ENCODE measurements around the gene TSKS. TPM values are rescaled to one million over a fixed set of nuclear protein-coding genes. Genes with fewer than 3 reads are reported as not detected.
A peak's percentile ranks its signal among the peaks of the same experiment; 100 is the strongest.

Gene TSKS
- total RNA-seq, 6 donors from 2014 or later: 0.15 to 0.91 (median 0.37) TPM; not detected in 3

DNA sequence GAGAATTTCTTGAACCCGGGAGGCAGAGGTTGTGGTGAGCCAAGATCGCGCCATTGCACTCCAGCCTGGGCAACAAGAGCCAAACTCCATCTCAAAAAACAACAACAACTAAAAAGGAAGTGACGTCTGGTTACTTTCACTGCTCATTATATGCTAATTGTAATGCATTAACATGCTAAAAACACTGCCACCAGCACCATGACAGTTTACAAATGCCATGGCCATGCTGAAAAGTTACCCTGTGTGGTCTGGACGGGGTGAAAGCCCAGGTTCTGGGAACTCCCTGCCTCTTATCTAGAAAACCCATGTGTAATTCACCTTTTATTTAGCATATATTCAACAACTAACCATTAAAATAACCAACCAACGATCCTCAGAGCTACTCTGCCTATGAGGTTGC, 44.1 kb downstream of the TSKS start:
- WGBS, 2 donors: 84 to 94% methylated on average over 6 of the region's 6 CpGs
- no peak overlapping the region for H3K4me3 ChIP-seq
- no peak overlapping the region for H3K27ac ChIP-seq
- DNase-seq: no peak
- no peak for ATAC-seq (ENCODE audit: low FRiP score in 2 of 2)
- H3K27me3 ChIP-seq: no peaks in the 10 kb centered on the region
- H3K36me3 ChIP-seq: no peaks in the 10 kb centered on the region
- H3K4me1 ChIP-seq: peaks cover 0 to 3% (median 1%) of the 10 kb centered on the region in 4 donors
- TF ChIP-seq POLR2AphosphoS5 (IDR thresholded peaks at IDR 0.05) (no peak), EP300 (IDR thresholded peaks at IDR 0.05) (no peak), POLR2A (IDR thresholded peaks at IDR 0.05) (no peak), CTCF (IDR thresholded peaks at IDR 0.05) (no peak)
- no peaks in the 10 kb centered on the region for H3K9me3 ChIP-seq

DNA sequence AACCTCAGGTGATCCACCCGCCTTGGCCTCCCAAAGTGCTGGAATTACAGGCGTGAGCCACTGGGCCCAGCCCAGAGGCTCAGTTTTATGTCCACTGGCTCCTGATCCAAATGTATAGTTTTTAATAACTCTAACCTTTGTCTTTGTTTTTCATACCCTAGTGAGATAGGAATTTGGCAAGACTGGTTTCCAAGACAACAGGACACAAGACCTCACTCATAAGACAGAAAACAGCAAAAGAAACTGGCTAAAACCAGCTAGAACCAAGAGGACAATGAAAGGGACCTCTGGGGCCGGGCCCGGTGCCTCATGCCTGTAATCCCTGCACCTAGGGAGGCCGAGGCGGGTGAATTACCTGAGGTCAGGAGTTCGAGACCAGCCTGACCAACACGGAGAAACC, 44.6 kb downstream of the TSKS start:
- H3K36me3 ChIP-seq: no peaks in the 10 kb centered on the region
- no peak for TF ChIP-seq CTCF (IDR thresholded peaks at IDR 0.05)
- no peak for TF ChIP-seq POLR2A (IDR thresholded peaks at IDR 0.05)
- no peak for TF ChIP-seq EP300 (IDR thresholded peaks at IDR 0.05)
- no peak for TF ChIP-seq POLR2AphosphoS5 (IDR thresholded peaks at IDR 0.05)
- WGBS, 2 donors: 80 to 88% methylated on average over 8 of the region's 8 CpGs
- peaks cover 0 to 3% (median 1%) of the 10 kb centered on the region in 4 donors for H3K4me1 ChIP-seq
- H3K4me3 ChIP-seq: peak overlapping the region in 1 of 4 donors; percentile 44
- peak overlapping the region in 1 of 4 donors; percentile 82 for H3K27ac ChIP-seq
- no peak for DNase-seq
- no peak for ATAC-seq (ENCODE audit: low FRiP score in 2 of 2)
- no peaks in the 10 kb centered on the region for H3K27me3 ChIP-seq
- H3K9me3 ChIP-seq: no peaks in the 10 kb centered on the region

- Histone ChIP-seq H3K9me3 (no peaks in the 10 kb centered on the region), H3K27me3 (no peaks in the 10 kb centered on the region), H3K4me3 (no peak overlapping the region), H3K4me1 (peaks cover 0 to 3% (median 1%) of the 10 kb centered on the region in 4 donors), H3K27ac (no peak overlapping the region), H3K36me3 (no peaks in the 10 kb centered on the region)
- 59 to 62% methylated on average over 3 of the region's 3 CpGs for WGBS, 2 donors
- ATAC-seq (ENCODE audit: low FRiP score in 2 of 2) (no peak), DNase-seq (no peak)
- TF ChIP-seq CTCF (IDR thresholded peaks at IDR 0.05) (no peak), POLR2A (IDR thresholded peaks at IDR 0.05) (no peak), EP300 (IDR thresholded peaks at IDR 0.05) (no peak), POLR2AphosphoS5 (IDR thresholded peaks at IDR 0.05) (no peak)
Measured at GRCh38 chr19:49716154-49716553, 47.0 kb downstream of the TSKS start.

DNA sequence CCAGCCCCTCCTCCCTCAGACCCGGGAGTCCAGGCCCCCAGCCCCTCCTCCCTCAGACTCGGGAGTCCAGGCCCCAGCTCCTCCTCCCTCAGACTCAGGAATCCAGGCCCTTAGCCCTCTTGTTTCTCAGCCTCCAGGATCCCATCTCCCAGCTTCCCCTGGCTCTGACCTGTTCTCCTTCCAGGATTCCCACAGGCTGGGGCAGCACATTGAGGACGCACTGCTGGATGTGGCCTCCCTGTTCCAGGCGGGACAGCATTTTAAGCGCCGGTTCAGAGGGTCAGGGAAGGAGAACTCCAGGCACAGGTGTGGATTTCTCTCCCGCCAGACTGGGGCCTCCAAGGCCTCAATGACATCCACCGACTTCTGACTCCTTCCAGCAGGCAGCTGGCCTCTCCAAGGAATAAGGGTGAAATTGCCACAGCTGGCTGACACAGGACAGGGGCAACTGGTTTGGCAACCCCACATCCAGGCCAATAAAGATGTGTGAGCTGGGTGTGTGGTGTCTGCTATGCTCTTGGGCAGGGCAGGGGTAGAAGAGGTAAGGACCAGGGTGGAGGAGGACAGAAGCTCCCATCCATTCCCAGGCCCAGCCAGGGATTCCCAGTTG, 49.8 kb downstream of the TSKS start:
- Histone ChIP-seq H3K36me3 (no peaks in the 10 kb centered on the region), H3K4me1 (peaks cover 0 to 3% (median under 1%) of the 10 kb centered on the region in 4 donors), H3K9me3 (no peaks in the 10 kb centered on the region), H3K27me3 (no peaks in the 10 kb centered on the region), H3K4me3 (no peak overlapping the region), H3K27ac (no peak overlapping the region)
- TF ChIP-seq POLR2A (IDR thresholded peaks at IDR 0.05): no peak
- TF ChIP-seq EP300 (IDR thresholded peaks at IDR 0.05): no peak
- no peak for TF ChIP-seq CTCF (IDR thresholded peaks at IDR 0.05)
- TF ChIP-seq POLR2AphosphoS5 (IDR thresholded peaks at IDR 0.05): no peak
- ATAC-seq (ENCODE audit: low FRiP score in 2 of 2) (no peak), DNase-seq (no peak)
- 84% methylated on average over 7 of the region's 8 CpGs; no CpG with 5 or more reads in 1 of the 2 donors for WGBS, 2 donors

DNA sequence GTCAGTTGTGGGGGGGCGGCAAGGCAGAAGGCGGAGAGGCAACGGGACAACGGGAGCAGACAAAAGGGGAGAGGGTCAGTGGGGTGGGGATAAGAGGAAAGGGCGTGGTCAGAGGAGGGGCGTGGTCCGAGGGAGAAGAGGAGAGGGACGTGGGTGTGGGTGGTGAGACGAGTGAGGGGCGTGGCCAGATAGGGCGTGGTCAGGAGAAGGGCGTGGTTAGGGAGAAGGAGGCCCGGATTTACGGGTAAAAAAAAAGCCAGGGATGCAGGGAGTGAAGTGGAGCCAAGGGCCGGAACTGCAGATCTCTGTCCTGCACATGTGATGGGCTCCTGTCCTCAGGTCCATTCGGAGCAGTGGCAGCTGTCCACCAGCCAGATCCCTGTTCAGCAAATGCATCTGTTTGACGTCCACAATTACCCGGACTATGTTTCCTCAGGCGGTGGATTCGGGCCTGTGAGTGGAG, 50.7 kb downstream of the TSKS start:
- no peaks in the 10 kb centered on the region for H3K36me3 ChIP-seq
- DNase-seq: no peak
- no peak overlapping the region for H3K27ac ChIP-seq
- H3K4me1 ChIP-seq: peaks cover 0 to 3% (median 0%) of the 10 kb centered on the region in 4 donors
- peak in 1 of 2 donors; percentile 72 for ATAC-seq (ENCODE audit: low FRiP score in 2 of 2)
- H3K4me3 ChIP-seq: no peak overlapping the region
- no peaks in the 10 kb centered on the region for H3K27me3 ChIP-seq
- 58 to 63% methylated on average over 20 of the region's 20 CpGs for WGBS, 2 donors
- TF ChIP-seq POLR2AphosphoS5 (IDR thresholded peaks at IDR 0.05): no peak
- TF ChIP-seq POLR2A (IDR thresholded peaks at IDR 0.05): no peak
- TF ChIP-seq CTCF (IDR thresholded peaks at IDR 0.05): no peak
- no peak for TF ChIP-seq EP300 (IDR thresholded peaks at IDR 0.05)
- H3K9me3 ChIP-seq: no peaks in the 10 kb centered on the region

Measured in upper lobe of left lung (tissue), 6 donors.